Nucleus accumbens (tissue), 56 donors: ENCODE data around the gene NEDD9.
A peak's percentile ranks its signal among the peaks of the same experiment; 100 is the strongest.

Experiments used
- DNase-seq, 56 donors: peaks; one replicate each; lab custom pipeline; 2025; lab: John Stamatoyannopoulos, UW

The NEDD9 gene

DNA sequence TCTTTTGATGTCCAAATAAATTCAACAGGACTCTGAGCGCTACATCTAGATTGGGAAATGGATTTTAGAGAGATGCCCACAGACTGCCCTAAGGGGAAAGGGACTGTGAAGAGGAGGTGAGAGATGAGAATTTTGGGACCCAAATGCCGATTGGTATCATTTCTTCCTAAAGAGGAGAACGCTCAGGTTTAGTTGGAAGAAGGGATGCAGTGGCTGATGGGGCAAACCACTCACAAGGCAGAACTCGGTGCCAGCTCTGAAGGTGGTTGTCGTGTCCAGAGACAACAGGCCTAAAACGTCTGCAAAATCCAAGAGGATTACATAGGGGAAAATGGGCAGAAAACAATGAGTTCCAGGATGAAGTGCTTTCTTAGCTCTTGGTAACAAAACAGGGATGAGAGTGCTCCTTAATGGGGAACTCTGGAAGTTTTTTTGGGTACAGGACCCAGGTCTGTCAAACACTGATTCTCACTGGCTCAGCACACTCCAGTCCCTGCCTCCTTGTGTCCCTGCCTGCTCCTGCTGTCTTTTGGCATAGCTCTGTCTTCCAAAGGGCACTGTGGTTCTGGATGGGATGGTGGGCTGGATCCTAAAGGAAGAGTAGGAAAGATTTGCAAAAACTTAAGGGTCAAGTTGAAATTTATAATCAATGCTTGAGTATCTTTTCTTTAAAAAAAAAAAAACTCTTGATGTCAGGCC lies 29.0 kb downstream of the NEDD9 start:
- DNase-seq: no peak

DNA sequence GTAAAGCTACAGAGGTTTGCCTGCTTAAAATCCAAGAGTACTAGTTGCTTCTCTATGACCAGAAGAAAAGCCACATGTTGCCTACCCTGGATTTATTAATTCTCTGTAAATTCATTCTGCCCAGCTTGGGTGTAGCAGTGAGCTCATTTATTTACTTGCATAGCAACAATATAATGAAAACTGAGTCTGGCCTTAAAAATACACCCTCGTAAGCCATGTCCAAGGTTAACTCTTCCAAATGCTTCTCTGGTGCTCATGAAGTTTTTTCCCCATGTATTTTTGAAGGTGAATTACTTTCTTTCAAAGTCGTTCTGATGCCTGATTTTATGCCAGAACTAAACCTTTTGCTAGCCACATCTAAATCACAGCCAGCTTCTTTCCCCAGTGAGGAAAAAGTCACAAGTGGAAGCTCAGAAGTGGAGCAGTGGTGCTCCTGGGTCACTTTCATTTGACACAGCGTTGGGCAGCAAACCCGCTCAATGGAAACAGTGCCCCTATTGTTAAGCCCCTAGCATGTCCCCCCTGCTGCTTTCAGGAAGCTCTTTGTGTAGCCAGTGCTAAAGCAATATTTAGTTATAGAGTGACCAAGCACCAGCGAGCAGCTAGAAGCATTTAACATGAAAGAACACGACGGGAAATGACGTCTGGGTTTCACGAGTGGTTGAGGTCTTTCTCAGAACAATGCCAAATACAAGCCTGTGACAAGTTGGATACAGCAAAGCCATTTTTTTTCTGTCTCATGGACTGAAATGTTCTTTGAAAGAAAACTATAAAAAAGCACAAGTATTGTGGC lies 29.8 kb downstream of the NEDD9 start:
- peak in 41 of 56 donors; percentile 8 to 81 (median 45) for DNase-seq

DNA sequence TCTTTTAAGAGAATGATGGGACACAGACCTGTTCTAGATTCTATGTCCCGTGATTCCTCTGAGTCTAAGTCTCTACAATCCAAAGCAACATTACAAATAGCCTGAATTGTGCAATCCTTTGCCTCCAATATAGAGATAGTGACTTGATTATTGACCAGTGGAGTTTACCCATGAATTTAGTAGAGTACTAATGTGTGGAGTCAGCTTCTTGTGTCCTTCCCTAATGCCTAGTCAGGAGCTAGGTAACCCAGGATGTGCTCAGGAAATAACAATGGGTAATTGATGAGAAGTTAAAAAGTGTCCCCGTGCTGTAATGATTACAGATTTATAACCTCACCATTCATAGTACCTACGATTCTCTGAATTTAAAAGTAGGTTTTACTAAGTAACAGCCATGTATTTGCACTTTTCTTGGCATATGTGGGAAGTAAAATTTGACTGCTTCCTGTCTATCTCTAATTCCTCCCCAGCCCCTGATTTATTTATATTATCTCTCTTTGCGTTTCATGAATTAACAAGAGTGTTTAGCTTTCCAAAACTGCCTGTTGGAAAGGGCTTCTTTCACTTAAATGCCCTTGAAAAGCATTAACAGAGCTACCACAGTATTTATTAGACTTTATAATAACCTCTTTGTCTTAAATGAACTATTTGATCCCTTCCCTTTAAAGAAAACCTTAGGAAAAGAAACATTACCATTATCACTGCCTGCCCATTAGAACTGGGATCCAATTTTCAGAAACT lies 30.5 kb downstream of the NEDD9 start:
- DNase-seq: no peak

GRCh38 chr6:11201015-11201414 lies 31.5 kb downstream of the NEDD9 start:
- DNase-seq: no peak

DNA sequence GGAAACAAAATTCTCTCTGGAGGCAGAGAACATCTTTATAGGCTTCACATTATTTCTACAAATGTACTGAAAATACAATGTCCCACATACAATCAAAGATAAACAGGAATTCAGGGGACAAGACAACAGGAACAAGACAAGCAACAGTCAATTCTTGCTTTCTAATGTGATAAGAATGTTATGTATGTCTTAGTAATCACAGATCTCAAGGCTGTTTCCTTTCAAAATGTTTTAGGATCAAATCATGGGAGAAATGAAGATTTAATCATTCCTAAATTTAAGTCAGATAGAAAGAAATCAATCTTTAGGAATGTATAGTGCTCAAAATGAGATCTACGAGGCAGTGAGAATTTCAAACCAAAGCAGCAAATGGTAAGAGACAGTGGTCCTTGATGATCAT lies 32.1 kb downstream of the NEDD9 start:
- no peak for DNase-seq

DNA sequence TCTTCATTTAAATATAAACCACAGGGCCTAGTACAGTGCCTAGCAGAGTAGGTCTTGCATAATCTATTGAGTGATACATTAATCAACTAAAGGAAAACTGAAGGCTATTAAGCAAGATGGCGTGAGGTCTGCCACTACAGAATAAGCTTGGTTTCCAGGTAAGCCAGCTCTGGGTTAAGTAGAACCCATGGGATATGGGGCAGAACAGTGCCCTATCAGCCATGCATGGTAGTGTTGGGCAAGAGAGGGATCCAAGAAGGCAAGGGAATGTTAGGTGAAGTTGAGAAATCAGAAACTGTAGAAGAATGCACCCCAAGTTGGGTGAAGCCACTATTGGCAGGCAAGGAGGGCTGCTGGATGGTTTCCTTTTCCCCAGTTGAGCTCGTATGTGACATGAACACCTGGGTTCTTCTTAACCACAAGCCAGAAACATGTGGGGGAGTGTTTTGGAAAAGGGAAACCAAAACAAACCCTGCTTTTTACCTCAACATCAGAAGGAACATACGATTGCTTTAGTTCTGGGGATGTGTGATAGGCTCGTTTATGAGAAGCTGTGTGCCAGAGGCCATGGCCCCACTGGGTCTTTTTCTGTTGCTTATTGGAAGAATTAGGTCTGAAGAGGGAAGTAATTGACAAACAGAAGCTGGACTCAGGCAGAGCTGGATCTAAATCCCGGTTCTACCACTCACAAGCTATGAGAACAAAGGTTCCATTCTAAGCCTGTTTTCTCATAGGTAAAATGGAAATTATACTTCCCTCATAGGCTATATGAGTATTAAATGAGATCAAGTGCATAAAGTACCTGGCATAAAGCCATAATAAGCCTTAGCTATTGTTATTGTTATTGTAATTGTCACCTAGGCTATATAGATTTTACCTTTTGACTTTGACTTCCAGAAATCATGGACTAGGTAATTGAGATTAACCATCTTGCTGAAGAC lies 33.5 kb downstream of the NEDD9 start:
- no peak for DNase-seq

GRCh38 chr6:11197850-11198249 lies 34.6 kb downstream of the NEDD9 start:
- DNase-seq: no peak

DNA sequence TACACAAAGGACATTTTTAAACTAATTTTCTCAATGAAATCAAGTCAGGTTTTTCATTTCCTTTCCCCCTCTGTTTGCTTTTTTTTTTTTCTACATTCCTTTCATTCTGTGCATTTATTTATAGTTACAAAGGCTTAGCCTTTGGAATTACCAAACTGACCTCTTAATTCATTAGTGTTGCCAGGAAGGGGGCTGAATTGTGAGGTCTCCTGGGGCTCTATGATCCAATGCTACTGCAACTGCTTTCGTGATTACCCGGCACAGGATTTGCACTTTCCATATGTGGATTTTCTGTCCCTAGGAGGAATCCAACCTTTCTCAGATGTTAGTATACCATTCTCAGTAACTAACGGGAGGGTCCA lies 35.3 kb downstream of the NEDD9 start:
- no peak for DNase-seq

DNA sequence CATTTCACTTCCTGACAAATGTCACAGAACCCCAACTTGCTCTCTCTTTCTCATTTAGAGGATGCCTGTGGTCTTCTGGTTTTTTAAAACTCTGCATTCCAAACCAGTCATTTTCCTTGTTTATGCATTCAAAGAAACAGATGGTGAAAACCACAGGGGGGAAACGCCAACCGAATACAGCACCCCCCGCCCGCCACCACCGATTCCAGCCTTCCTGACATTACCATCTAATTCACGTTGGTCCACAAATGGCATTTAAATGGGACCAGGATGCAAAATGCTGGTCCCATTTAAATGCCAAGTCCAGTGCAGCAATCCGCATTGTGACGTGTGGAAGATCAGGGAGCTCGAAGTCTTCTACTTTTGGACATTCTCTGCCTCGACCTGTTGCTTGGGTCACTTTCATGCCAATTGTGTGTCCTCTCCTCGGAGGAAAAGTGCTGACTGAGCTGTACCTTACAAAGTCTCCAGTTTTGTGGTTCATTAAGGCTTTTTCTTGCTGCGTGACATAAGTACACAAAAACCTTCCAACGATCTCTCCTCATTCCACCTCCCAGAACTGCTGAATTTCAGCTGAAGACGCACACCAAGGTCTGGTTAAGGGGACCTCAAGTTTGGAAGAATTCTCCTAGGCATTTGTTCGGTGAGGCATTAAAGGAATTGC lies 35.8 kb downstream of the NEDD9 start:
- DNase-seq: no peak

GRCh38 chr6:11194356-11195218 lies 37.9 kb downstream of the NEDD9 start:
- DNase-seq: no peak

DNA sequence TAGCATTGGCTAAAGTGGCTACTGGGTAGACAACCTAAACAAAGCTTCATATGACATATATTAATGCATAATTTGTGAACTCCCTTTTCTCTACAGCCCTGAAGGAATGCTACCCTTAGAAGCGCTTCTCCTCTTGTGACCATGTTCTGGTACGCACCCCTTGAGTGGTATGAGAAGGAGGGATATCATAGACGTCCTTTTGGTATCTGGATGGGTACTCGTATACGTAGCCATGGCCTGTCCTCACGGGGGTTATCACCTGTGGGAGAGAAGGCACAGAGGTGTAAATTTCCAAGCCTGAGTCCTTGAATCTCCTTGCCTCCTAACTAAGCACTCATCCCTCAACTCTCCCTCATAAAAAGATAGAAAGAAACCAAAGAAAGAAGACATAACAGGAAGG lies 39.0 kb downstream of the NEDD9 start:
- DNase-seq: no peak

GRCh38 chr6:11192167-11192566 lies 40.3 kb downstream of the NEDD9 start:
- no peak for DNase-seq

- no peak for DNase-seq
These were observed 41.7 kb downstream of the NEDD9 start for GRCh38 chr6:11190625-11191245.

GRCh38 chr6:11189865-11190624 lies 42.4 kb downstream of the NEDD9 start:
- DNase-seq: no peak

DNA sequence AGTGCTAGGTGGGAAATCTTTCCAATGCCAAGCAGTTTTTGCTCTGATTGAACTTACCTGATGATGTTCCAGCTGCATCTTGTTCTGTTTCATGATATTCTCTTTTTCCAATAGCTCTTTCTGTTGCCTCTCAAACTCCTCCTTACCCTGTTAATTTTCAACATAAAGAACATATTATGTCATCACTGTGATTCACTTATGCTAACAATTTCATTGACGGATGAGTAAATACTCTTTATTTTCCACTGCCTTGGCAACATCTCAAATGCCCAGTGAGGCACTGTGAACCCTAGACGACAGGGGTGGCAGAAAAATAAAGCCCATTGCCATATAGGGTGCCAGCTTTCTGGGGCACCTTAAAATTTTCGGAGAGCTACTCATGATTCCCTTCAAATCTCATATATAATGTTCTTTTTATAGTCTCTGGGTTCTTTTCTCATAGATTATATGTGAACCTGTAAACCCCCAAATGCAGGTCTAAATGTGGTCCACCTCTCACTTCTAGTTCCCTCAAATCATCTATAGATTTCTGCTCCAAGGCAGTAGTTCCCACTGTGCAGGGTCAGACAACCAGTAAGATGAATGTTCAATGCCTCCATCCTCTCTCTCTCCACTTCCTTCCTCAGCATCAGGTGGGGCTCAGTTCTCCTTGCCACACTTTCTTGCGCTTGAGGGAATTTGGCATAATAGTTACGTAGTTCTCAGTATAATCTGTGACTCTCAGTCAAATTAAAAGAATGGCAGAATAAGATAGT lies 44.1 kb downstream of the NEDD9 start:
- DNase-seq: no peak

GRCh38 chr6:11187301-11187700 lies 45.2 kb downstream of the NEDD9 start:
- no peak for DNase-seq
